ENCODE results near the gene EMC6.
"Not testable (repeated sequence)": the region's sequence is repeated elsewhere in the genome, so short reads cannot be mapped to it uniquely, and the experiment has no call there.

The EMC6 gene

GRCh38 chr17:3695129-3695722 lies 26.6 kb downstream of the EMC6 start:
- no peak for TF ChIP-seq CTCF (conservative IDR thresholded peaks at IDR 0.05; ENCODE audit: low read length)
- DNase-seq (ENCODE audit: low read depth) = no peak
- H3K4me3 ChIP-seq (ENCODE audit: low read length) = peak overlapping the region; percentile 64

GRCh38 chr17:3695723-3696411 lies 27.3 kb downstream of the EMC6 start, which contains the start of gene P2RX5:
TSS of gene P2RX5 (minus strand) at chr17:3696155. CDS start at chr17:3696005, 150 bp downstream.
- H3K4me3 ChIP-seq (ENCODE audit: low read length) = peak within 1 kb of the TSS; percentile 64
- no peak for TF ChIP-seq CTCF (conservative IDR thresholded peaks at IDR 0.05; ENCODE audit: low read length)
- DNase-seq (ENCODE audit: low read depth) = peak; percentile 13

- DNase-seq (ENCODE audit: low read depth) = no peak
- no peak for TF ChIP-seq CTCF (conservative IDR thresholded peaks at IDR 0.05; ENCODE audit: low read length)
- H3K4me3 ChIP-seq (ENCODE audit: low read length) = no peak overlapping the region
Measured at GRCh38 chr17:3697103-3697476, 28.5 kb downstream of the EMC6 start.

- no peak for TF ChIP-seq CTCF (conservative IDR thresholded peaks at IDR 0.05; ENCODE audit: low read length)
- no peak for DNase-seq (ENCODE audit: low read depth)
- H3K4me3 ChIP-seq (ENCODE audit: low read length) = no peak overlapping the region
Measured at GRCh38 chr17:3698139-3698538, 29.5 kb downstream of the EMC6 start.

GRCh38 chr17:3699951-3700350 lies 31.3 kb downstream of the EMC6 start:
- TF ChIP-seq CTCF (conservative IDR thresholded peaks at IDR 0.05; ENCODE audit: low read length) = no peak
- no peak for DNase-seq (ENCODE audit: low read depth)
- no peak overlapping the region for H3K4me3 ChIP-seq (ENCODE audit: low read length)

- not testable (repeated sequence) for H3K4me3 ChIP-seq (ENCODE audit: low read length); DNase-seq (ENCODE audit: low read depth)
Measured at GRCh38 chr17:3702041-3702539, 33.5 kb downstream of the EMC6 start.

- no peak for TF ChIP-seq CTCF (conservative IDR thresholded peaks at IDR 0.05; ENCODE audit: low read length)
- DNase-seq (ENCODE audit: low read depth) = no peak
- H3K4me3 ChIP-seq (ENCODE audit: low read length) = no peak overlapping the region
Measured at GRCh38 chr17:3704931-3705717, 36.5 kb downstream of the EMC6 start.

GRCh38 chr17:3705718-3705984 lies 37.0 kb downstream of the EMC6 start:
- not testable (repeated sequence) for DNase-seq (ENCODE audit: low read depth); H3K4me3 ChIP-seq (ENCODE audit: low read length)
